Keratinocyte (primary cell): ENCODE measurements around the gene ASH1L. TPM values are rescaled to one million over a fixed set of nuclear protein-coding genes. Genes with fewer than 3 reads are reported as not detected.

Experiments used
- DNase-seq: peaks from one replicate; pipeline ENCODE4 v3.0.0-alpha.2; 2011; ENCODE audit warnings: low read depth, missing footprints, low spot score
- FAIRE-seq: peaks from 2 replicates; lab custom pipeline; 2011; peaks lifted over from hg19 to GRCh38; lab: Jason Lieb, UNC
- H2AFZ ChIP-seq: 2 replicates; pipeline ENCODE4 v1.6.0; 2012; ENCODE audit warnings: low read length, control low read depth, inconsistent platforms; ENCODE audit not compliant: control insufficient read depth
- H3K27ac ChIP-seq: 2 replicates; pipeline ENCODE4 v1.5.1; 2011; ENCODE audit warnings: low read length; ENCODE audit not compliant: control insufficient read depth, insufficient read depth
- H3K27me3 ChIP-seq: 3 replicates; pipeline ENCODE4 v1.6.0; 2011; ENCODE audit warnings: low read length; ENCODE audit not compliant: control insufficient read depth, insufficient read depth; ENCODE audit errors: extremely low read depth
- H3K36me3 ChIP-seq, 2 experiments: 2 replicates in 1 of 2; 3 replicates in 1 of 2; pipeline ENCODE4 v1.5.1; 2011; ENCODE audit warnings: low read length in 2 of 2, mild to moderate bottlenecking in 1 of 2; ENCODE audit not compliant: control insufficient read depth in 2 of 2, insufficient read depth in 2 of 2; ENCODE audit errors: extremely low read depth in 1 of 2
- H3K4me1 ChIP-seq: 3 replicates; pipeline ENCODE4 v1.5.1; 2011; ENCODE audit warnings: low read length; ENCODE audit not compliant: control insufficient read depth, insufficient read depth; ENCODE audit errors: extremely low read depth
- H3K4me2 ChIP-seq: 3 replicates; pipeline ENCODE4 v1.6.0; 2011; ENCODE audit warnings: low read depth, low read length; ENCODE audit not compliant: control insufficient read depth, insufficient read depth; ENCODE audit errors: extremely low read depth
- H3K4me3 ChIP-seq, 3 experiments: fragments of 200-600 bp in 1 of 3; sonication (generic) in 1 of 3; 2 replicates in 2 of 3; 3 replicates in 1 of 3; pipeline ENCODE4 v1.5.1; 2011 to 2016; ENCODE audit warnings: low read length in 3 of 3, mild to moderate bottlenecking in 3 of 3, control low read depth in 2 of 3, inconsistent platforms in 1 of 3, low read depth in 1 of 3, mixed read lengths in 1 of 3, mixed run types in 1 of 3, moderate library complexity in 1 of 3; ENCODE audit not compliant: control insufficient read depth in 2 of 3, insufficient read depth in 2 of 3; ENCODE audit errors: extremely low read depth in 1 of 3
- H3K79me2 ChIP-seq: 2 replicates; pipeline ENCODE4 v1.6.0; 2012; ENCODE audit warnings: low read length; ENCODE audit not compliant: control insufficient read depth, insufficient read depth
- H3K9ac ChIP-seq: 3 replicates; pipeline ENCODE4 v1.6.0; 2011; ENCODE audit warnings: low read length; ENCODE audit not compliant: control insufficient read depth, insufficient read depth; ENCODE audit errors: extremely low read depth
- H3K9me1 ChIP-seq: 3 replicates; pipeline ENCODE4 v1.6.0; 2011; ENCODE audit warnings: low read length; ENCODE audit not compliant: control insufficient read depth, insufficient read depth; ENCODE audit errors: extremely low read depth
- H3K9me3 ChIP-seq: 2 replicates; pipeline ENCODE4 v1.5.1; 2012; ENCODE audit warnings: low read depth, low read length; ENCODE audit not compliant: control insufficient read depth
- H4K20me1 ChIP-seq: 3 replicates; pipeline ENCODE4 v1.6.0; 2011; ENCODE audit warnings: low read length; ENCODE audit not compliant: control insufficient read depth, insufficient read depth; ENCODE audit errors: extremely low read depth
- EZH2 ChIP-seq: IDR thresholded peaks from one replicate; pipeline ENCODE4 v1.6.1; 2012; ENCODE audit warnings: inconsistent platforms, mild to moderate bottlenecking, low read length, moderate library complexity
- dilution Hi-C: fragments of 300-500 bp; cut with MboI; formaldehyde crosslinking; loops from one replicate; pipeline ENCODE4 v1.7.0; 2020; ENCODE audit warnings: low sequenced_read_pairs; ENCODE audit not compliant: extremely low pct_ligation_motif_present
- polyA plus RNA-seq, 5 experiments: library from polyadenylated mRNA; depleted of rRNA in 3 of 5; stranded (reverse) in 3 of 5; stranded (forward) in 1 of 5; unstranded in 1 of 5; fragments of >200 nt; gene quantifications; 1 replicate in 1 of 5; 2 replicates in 3 of 5; 3 replicates in 1 of 5; pipeline versions ENCODE4 v1.2.1 to v1.2.3, GENCODE V29; 2011 to 2012; ENCODE audit warnings: missing spikeins in 2 of 5, low read depth in 1 of 5, low replicate concordance in 1 of 5
- TF ChIP-seq, protein P1 (sequence below), 3 experiments: IDR thresholded peaks in 1 of 3; conservative IDR thresholded peaks in 1 of 3; optimal IDR thresholded peaks in 1 of 3; 2 replicates in 2 of 3; 3 replicates in 1 of 3; pipeline versions ENCODE3 to v1.5.1; 2011; ENCODE audit warnings: low read length in 3 of 3, mild to moderate bottlenecking in 3 of 3, moderate library complexity in 2 of 3, control low read depth in 1 of 3, inconsistent platforms in 1 of 3; ENCODE audit not compliant: insufficient read depth in 2 of 3; ENCODE audit errors: extremely low read depth in 1 of 3

ASH1L gene
- polyA plus RNA-seq, 1 donor (not counting 4 experiments of a cell fraction or from before 2014, with no cell fraction given): 13.8 TPM

DNA sequence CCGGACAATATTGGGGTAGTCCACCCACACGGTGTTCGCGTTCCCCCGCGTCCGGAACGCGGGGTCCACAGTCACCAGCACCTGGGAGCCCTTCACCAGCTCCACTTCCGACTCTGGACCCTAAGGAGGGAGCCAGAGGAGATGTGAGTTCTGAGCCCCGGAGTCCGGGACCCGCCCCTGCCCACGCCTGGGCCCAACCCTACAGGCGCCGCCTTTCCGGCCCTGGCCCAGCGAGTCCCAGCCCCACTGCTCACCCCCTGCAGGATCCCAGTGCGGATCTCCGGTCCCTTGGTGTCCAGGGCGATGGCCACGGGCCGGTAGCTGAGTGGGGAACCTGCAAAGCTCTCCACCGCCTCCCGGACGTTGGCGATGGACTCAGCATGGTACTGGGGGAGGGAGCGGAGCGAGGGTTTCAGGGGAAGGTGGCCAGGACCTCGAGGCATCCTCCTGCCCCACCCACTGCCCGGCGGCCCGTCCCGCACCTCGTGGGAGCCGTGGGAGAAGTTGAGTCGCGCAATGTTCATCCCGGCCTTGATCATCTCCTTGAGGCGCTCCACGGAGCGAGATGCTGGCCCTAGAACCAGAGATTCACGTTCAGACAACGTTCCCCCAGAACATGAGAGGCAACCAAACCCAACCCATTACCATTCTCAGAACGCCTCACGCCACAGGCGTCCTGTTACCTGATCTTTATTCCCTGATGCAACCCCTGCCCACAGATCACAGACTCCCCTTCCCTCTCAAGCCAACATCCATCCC lies 267.2 kb downstream of the ASH1L start:
- Histone ChIP-seq H3K9ac (no peak overlapping the region), H3K9me3 (no peaks in the 10 kb centered on the region), H3K4me3 (peak overlapping the region in 1 of 3 experiments; percentile 33), H3K27ac (no peak overlapping the region), H3K4me2 (peak overlapping the region; percentile 60), H4K20me1 (no peaks in the 10 kb centered on the region), H2AFZ (peak overlapping the region; percentile 63), H3K4me1 (peaks cover 12% of the 10 kb centered on the region), H3K79me2 (no peaks in the 10 kb centered on the region), H3K9me1 (no peaks in the 10 kb centered on the region), H3K27me3 (peaks cover 18% of the 10 kb centered on the region), H3K36me3 (no peaks in the 10 kb centered on the region)
- no peak for FAIRE-seq
- dilution Hi-C loops: no loop called here
- DNase-seq: no peak
- TF ChIP-seq EZH2: peak; percentile 23
- TF ChIP-seq, protein P1, sequence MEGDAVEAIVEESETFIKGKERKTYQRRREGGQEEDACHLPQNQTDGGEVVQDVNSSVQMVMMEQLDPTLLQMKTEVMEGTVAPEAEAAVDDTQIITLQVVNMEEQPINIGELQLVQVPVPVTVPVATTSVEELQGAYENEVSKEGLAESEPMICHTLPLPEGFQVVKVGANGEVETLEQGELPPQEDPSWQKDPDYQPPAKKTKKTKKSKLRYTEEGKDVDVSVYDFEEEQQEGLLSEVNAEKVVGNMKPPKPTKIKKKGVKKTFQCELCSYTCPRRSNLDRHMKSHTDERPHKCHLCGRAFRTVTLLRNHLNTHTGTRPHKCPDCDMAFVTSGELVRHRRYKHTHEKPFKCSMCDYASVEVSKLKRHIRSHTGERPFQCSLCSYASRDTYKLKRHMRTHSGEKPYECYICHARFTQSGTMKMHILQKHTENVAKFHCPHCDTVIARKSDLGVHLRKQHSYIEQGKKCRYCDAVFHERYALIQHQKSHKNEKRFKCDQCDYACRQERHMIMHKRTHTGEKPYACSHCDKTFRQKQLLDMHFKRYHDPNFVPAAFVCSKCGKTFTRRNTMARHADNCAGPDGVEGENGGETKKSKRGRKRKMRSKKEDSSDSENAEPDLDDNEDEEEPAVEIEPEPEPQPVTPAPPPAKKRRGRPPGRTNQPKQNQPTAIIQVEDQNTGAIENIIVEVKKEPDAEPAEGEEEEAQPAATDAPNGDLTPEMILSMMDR (optimal IDR thresholded peaks at IDR 0.05 in 1 of 3, IDR thresholded peaks at IDR 0.05 in 1 of 3, conservative IDR thresholded peaks at IDR 0.05 in 1 of 3; ENCODE audit: extremely low read depth in 1 of 3, insufficient read depth in 2 of 3, low read length in 3 of 3): no peak

DNA sequence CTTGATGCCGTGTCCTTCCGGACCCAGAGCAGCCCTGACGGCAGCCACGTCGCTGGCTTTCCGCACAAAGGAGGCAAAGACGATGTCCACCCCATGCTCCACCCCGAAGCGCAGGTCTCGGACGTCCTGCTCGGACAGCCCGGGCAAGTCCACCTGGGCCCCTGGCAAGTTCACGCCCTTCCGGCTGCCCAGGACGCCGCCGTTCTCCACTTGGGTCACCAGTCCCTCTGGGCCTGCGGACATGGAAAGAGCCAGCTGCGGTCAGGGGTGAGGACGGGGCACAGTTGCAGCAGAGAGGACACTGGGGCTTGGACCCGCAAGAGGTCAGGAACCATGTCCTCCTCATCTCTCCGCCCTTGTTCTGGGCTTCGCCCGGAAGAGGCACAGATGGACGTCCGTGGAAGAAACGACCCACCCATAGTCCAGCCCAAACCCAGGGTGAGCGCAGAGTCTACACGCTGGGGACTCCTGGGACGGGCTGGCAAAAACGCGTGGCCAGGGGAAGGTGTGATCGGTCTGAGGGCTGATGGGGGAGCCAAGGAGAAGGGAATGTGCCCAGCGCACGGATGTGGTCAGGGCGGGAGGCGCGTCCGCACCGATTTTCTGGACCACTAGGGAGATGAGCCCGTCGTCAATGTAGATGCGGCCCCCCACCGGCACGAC lies 268.0 kb downstream of the ASH1L start:
- Histone ChIP-seq H3K9me3 (no peaks in the 10 kb centered on the region), H4K20me1 (no peaks in the 10 kb centered on the region), H3K27ac (no peak overlapping the region), H3K4me2 (no peak overlapping the region), H3K9me1 (no peaks in the 10 kb centered on the region), H3K9ac (no peak overlapping the region), H2AFZ (no peak overlapping the region), H3K4me1 (peaks cover 12% of the 10 kb centered on the region), H3K4me3 (no peak overlapping the region), H3K79me2 (no peaks in the 10 kb centered on the region), H3K27me3 (peaks cover 18% of the 10 kb centered on the region), H3K36me3 (no peaks in the 10 kb centered on the region)
- FAIRE-seq (no peak), DNase-seq (no peak)
- dilution Hi-C loops: no loop called here
- TF ChIP-seq, protein P1 (optimal IDR thresholded peaks at IDR 0.05 in 1 of 3, IDR thresholded peaks at IDR 0.05 in 1 of 3, conservative IDR thresholded peaks at IDR 0.05 in 1 of 3; ENCODE audit: extremely low read depth in 1 of 3, insufficient read depth in 2 of 3, low read length in 3 of 3): no peak
- no peak for TF ChIP-seq EZH2
